ENCODE results near the gene DNAJB6. TPM values are rescaled to one million over a fixed set of nuclear protein-coding genes. Genes with fewer than 3 reads are reported as not detected.

The DNAJB6 gene
- total RNA-seq, 1 experiment from 2014 or later = 101 TPM

DNA sequence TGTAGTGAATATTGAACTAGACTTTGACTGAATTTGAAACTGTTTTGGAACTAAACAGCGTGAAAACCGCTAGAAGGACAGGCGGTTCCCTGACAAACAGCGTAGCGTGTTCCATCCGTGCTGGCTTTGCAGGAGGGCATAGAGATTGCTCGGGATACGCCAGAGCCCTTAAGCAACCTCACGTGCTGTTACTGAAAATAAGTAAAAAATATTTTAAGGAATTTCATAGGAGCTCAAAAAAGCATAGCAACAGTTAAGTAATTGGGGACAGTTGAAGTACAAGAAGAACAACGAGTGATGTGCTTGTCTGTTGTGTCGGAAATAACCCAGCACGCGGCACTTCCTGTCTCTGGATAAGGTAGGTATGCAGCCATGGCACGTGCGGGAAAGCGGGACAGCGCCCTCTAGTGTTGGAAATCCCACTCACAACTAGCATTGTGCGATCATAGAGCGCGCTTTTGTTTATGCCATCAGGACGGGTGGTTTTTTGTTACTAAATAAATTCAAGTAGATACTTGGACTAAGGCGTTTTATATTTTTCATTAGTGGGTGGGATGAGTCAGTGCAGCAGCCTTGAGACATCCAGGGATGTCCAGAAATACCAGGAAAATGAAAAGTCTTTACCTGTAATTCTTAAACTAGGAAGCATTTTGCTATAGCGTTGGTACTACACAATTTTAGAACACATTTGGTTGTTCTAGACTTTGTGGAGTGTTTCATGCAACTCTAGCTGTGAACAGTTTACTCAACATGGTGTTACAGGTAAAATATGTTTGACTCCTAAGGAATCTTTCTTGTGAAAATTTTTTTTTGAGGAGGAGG, 50.4 kb downstream of the DNAJB6 start:
- peak; percentile 60 for DNase-seq (ENCODE audit: low read depth)
- in situ Hi-C loops (cut with HindIII; ENCODE audit: low pct_unique_long_range_greater_than_20kb, low sequenced_read_pairs) = no loop called here

DNA sequence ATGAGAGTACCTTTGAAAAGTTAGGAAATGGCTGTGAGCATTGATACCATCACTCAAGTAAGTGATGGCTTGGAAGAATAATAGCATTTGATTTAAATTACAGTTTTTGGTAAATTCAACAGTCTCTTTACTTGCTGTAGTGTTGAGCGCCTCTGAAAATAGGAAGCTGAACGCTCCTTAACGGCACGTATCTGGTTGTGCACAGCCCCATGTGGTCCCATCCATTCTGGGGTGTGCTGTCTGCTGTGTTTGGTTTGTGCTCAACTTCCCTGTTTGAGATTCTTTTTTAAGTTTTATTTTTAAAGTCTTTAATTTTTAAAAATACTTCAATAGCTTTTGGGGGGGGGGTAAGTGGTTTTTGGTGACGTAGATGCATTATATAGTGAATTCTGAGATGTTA, 51.5 kb downstream of the DNAJB6 start:
- no peak for DNase-seq (ENCODE audit: low read depth)

DNA sequence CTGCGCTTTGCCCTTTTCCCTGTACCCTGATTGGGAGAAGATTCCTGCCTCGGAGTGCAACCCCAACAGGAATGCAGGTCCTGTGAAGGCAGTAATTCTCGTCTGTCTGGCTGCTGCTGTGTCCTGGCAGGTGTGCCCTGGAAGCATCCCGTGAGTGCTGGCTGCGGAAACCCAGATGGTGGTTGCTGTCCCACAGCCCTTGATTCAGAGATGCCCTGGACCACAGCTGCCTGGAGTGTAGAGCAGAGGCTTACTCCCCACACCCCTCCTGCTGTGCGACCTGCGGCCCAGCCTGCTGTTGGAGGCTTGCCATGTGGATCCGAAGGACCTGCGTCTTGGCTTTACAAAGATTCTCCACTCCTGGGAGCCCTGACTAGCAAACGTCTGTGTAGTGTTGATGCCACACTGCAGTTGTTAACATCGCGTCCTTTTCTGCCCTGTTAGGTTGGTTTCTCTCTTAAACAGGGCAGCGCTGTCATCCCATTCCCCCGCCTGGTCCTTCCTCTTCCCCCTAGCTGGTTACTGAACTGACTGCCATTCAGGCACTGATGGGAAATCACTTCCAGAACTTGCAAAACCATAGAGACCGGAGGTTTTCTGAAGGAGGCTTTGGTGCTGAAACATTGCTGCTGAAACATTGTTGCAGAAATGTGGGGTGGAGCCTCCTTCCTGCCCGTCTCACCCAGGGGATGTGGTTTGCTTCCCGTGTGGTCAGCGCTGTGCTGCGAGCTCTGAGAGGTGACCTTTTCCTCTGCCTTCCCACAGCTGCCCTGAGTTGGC, 53.3 kb downstream of the DNAJB6 start:
- in situ Hi-C loops (cut with HindIII; ENCODE audit: low pct_unique_long_range_greater_than_20kb, low sequenced_read_pairs) = no loop called here
- DNase-seq (ENCODE audit: low read depth) = no peak

More for the DNA sequence above, 51.5 kb downstream of the DNAJB6 start:
- in situ Hi-C loops (cut with HindIII; ENCODE audit: low pct_unique_long_range_greater_than_20kb, low sequenced_read_pairs) = no loop called here

DNA sequence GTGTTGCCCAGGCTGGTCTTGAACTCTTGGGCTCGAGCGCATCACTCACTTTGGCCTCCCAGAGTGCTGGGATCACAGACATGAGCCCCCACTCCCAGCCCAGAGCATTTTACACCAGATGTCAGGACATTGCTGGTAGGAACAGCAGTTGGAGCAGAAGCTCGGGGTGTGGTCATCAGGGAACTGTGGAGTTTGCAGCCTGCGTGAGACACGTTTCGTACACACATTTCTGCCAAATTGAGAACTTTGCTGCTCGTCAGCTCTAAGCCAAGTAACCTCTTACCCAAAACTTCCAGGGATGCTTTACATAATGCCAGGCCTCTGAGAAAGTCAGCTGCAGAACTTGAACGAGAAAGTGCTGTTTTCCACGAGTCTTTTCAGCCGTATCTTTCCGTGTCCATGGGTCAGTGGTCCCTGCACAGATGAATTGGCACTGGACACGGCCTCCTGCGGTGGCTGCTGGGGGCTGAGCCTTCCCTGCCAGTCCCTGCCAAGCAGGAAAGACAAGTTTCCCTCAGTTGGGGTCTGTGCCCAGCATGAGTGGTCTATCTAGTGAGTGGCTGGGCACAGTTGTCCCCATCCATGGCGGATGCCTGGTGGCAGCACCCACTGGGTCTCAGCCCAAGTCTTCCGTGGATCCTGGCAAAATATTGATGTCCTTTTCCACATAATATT, 54.4 kb downstream of the DNAJB6 start:
- in situ Hi-C loops (cut with HindIII; ENCODE audit: low pct_unique_long_range_greater_than_20kb, low sequenced_read_pairs) = no loop called here
- no peak for DNase-seq (ENCODE audit: low read depth)

DNA sequence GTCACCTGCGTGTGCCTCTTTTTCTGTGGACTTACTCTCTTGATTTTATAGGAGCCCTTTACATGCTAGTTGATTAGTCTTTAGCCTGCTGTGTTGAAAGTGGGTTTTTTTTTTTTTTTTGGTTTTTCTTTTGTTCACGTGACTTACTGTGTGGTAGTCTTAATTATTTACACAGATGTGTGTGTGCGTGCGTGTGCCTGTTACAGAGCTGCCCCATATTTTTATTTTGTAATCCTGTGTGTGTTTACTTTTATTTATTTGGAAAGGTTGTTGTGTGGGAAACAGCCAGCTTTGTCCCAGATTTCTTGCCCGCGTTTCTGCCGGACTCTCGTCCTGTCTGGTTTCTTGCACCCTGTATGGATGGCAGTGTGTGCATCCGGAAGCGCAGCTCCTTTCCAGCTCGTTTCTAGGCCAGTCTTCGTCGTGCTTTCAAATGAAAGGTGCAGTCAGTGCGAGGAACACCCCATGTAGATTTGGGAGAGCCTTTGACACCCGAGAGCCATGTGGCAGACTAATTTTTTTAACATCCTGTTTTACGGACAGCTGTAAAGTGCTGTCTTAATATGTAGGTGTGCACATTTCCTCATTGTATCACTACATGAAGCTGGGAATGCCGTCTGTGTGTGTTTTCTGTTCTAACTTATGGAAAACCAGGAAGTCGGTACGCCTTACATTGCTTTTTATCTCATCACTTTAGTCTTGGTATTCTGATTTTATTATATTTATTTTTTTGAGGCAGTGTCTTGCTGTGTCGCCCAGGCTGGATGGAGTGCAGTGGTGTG, 55.6 kb downstream of the DNAJB6 start:
- DNase-seq (ENCODE audit: low read depth) = no peak
- in situ Hi-C loops (cut with HindIII; ENCODE audit: low pct_unique_long_range_greater_than_20kb, low sequenced_read_pairs) = no loop called here

DNA sequence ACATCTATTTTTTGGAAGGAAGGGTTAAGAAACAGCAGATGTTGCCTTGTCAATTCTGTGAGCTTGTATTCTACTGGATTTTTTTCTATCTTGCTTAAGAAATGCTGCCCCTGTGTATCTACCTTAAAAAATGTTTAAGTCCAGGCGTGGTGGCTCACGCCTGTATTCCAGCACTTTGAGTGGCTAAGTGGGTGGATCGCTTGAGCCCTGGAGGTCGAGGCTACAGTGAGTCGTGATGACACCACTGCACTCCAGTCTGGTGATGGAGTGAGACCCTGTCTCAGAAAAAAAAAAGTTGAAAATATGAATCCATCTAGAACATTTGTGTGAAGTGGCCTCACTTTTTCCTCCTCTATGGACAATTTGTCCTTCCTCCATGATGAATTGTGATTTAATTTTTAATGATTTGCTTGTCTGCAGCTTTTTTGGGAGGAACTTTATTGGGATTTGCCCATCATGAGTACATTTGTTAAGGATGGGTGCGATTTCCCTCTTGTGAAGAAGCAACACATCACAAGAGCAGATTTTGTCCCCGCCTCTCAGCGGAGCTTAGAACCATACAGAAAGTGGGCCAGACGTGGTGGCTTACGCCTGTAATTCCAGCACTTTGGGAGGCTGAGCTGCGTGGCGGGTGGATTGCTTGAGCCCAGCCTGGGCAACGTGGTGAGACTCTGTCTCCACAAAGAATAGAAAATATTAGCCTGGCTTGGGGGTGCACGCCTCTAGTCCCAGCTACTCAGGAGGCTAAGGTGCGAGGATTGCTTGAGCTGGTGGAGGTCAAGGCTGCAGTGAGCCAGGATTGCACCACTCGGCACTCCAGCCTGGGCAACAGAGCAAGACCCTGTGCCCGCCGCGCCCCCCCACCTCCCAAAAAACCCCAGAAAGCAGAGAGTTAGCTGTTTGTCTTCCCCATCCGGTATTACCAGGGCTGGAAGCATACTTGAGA, 57.7 kb downstream of the DNAJB6 start:
- in situ Hi-C loops (cut with HindIII; ENCODE audit: low pct_unique_long_range_greater_than_20kb, low sequenced_read_pairs) = no loop called here
- no peak for DNase-seq (ENCODE audit: low read depth)

- DNase-seq (ENCODE audit: low read depth) = no peak
- in situ Hi-C loops (cut with HindIII; ENCODE audit: low pct_unique_long_range_greater_than_20kb, low sequenced_read_pairs) = no loop called here
Measured at GRCh38 chr7:157395206-157395605, 58.4 kb downstream of the DNAJB6 start.

GRCh38 chr7:157396316-157397035, 59.7 kb downstream of the DNAJB6 start:
- no peak for DNase-seq (ENCODE audit: low read depth)
- in situ Hi-C loops (cut with HindIII; ENCODE audit: low pct_unique_long_range_greater_than_20kb, low sequenced_read_pairs) = no loop called here

DNA sequence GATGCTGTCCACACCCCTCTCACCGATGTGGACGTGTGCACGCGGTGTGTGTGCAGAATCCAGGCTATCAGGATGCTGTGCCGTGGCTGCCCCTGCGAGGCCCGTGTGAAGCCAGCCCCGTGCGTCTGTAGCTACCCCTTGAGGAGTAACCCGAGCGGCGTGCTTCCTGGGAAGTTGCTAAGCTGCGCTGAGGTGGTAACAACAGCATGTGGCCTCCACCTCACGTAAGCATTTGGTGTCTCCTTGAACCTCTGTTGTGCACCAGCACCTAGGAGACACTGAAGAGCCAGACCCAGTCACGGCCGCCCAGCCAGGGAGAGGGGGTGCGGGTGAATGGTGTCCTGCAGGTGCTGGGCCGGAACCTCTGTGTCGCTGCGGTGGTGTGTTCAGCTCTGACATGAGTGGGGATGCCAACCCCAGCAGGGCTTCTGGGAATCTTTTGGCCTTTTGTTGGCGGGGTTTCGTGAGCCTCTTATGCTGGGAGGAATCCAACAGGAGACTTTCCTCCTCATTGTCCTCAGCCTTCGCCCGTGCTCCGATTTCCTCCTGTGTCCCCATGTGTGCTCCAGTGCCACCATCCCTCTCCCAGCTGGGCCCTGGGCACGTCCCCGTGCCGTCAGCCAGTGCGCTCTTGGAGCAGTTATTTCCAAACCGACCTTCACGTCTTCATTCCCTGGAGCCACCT, 60.4 kb downstream of the DNAJB6 start:
- in situ Hi-C loops (cut with HindIII; ENCODE audit: low pct_unique_long_range_greater_than_20kb, low sequenced_read_pairs) = no loop called here
- DNase-seq (ENCODE audit: low read depth) = no peak

DNA sequence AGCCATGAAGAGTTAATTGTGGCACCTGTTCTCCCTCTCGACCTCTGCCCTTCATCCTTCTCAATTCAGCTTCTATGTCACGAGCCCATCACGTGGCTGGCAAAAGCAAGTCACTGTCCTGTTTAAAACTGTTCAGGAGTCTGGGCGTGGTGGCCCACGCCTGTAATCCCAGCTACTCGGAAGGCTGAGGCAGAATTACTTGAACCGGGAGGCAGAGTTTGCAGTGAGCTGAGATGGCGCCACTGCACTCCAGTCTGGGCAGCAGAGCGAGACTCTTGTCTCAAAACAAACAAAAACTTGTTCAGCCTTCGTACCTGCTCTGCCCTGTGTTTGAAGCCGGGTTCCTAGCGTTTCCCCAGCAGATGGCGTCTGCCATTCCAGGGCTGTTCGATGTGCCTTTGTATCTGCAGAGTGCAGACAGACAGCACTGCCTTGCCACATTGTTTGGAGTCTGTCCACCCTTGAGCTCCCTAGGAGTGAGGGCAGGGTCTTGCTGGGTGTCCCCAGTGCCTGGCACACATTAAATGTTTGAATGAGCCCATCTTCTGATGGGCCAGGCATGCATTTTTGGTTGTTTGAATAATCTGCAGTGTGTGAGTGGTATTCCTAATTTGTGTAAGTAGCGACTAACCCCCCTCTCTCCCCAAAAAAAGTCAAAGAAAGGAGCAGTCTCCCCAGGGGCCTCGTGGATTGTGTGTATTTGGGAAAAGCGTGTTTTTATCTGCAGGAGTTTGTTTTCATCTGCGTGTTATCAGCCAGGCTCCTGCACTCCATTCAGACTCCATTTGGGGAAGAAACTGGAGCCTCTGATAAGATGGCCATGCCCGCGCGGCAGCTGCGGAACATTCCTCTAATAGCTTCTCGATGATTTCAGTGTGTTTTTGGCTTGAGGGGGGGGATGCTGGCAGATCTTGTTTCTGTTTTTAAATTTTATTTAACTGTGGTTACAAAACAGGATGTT, 61.2 kb downstream of the DNAJB6 start:
- DNase-seq (ENCODE audit: low read depth) = peak; percentile 76

DNA sequence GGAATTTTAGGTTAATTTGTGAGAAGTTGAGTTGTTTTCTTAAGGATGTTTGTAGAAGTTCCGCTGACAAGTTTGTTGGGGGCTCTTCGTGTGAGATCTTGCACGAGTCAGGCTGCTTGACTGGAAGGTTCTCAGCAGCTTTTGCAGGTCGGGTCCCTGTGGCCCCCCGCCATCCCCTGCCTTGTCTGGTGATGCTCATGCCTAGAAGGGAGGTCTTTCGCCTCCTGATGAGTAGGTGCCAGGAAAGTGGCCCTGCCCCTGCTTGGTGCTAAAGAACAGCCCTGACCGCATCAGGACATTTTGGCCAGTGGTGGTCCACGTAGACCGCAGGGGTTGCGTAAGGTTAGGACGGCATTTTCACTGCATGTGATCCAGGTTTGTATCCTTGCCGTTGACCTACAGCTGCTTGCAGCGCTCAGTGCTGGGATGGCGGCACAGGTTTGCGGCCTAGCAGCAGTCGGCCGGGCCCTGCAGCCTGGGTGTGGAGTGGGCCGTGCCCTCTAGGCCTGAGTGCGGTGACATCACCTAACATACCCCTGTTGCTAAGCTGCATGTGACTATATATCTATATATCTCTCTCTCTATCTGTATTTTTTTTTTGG, 62.4 kb downstream of the DNAJB6 start:
- no peak for DNase-seq (ENCODE audit: low read depth)
- in situ Hi-C loops (cut with HindIII; ENCODE audit: low pct_unique_long_range_greater_than_20kb, low sequenced_read_pairs) = no loop called here

More for the DNA sequence above, 61.2 kb downstream of the DNAJB6 start:
- in situ Hi-C loops (cut with HindIII; ENCODE audit: low pct_unique_long_range_greater_than_20kb, low sequenced_read_pairs) = no loop called here

DNA sequence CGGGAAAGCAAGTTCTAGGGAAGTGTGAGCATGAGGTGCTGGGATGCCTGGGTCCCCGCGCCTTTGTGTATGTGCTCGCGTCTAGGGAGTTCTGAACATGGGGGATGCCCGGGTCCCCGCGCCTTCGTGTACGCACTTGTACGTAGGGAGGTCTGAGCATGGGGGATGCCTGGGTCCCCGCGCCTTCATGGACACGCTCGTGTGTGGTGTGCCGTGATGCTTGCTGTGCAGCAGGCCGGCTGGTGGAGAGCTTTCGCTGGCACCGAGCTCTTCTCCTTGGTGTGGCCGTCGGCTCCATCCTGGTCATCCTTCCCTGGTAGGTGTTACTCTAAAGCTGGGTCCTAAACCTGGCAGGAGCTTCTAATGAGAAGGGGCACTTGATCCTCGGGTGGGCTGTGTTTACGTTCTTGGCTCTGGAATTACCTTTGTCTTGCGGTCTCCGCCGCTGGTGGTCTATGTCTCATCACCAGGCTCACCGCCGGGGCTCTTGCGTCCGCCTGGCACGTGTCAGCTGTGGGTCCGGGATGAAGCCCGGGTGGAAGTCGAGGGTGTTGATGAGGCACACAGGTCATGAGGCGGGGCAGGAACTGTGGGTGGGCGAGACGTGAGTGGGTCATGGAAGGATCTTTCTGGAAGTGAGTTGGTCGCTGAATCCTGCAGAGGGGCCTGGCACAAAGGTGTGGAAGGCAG, 63.5 kb downstream of the DNAJB6 start:
- DNase-seq (ENCODE audit: low read depth) = no peak
- in situ Hi-C loops (cut with HindIII; ENCODE audit: low pct_unique_long_range_greater_than_20kb, low sequenced_read_pairs) = no loop called here

DNA sequence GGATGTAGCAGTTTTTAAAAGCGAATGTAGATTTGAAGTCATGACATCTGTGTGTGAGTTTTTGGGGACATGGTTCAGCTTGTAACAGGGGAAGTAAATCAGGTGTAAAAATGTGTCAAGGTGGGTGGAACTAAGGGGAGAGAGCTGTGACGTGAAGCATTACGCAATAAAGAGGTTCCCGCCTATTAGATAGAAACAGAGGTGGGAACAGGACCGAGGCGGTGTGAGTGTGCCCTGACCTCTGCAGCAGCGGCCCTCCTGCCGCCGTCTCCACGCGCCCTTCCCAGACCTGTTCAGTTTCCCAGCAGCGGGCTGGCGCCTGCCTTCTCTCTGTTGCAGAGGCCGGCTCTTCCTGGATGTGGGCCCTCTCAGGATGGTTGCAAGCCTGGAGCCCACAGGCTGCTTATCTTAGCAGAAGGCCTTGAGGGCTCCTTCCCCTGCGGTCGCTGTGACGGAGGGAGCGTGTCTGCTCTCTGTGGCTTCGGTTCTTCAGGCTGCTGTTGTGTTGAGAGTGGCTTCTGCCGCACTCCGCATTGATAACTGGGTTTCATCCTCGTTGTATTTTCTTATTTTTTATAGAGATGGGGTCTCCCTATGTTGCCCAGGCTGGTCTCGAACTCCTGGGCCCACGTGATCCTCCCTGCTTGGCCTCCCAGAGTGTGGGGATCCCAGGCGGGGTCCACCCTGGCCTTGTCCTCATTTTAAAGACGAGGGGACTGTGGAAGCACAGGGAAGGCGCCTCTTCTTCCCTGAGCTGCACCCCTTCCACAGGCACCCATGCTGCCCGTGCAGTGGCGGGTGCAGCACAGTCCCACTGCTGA, 65.0 kb downstream of the DNAJB6 start:
- no peak for DNase-seq (ENCODE audit: low read depth)
- in situ Hi-C loops (cut with HindIII; ENCODE audit: low pct_unique_long_range_greater_than_20kb, low sequenced_read_pairs) = no loop called here

DNA sequence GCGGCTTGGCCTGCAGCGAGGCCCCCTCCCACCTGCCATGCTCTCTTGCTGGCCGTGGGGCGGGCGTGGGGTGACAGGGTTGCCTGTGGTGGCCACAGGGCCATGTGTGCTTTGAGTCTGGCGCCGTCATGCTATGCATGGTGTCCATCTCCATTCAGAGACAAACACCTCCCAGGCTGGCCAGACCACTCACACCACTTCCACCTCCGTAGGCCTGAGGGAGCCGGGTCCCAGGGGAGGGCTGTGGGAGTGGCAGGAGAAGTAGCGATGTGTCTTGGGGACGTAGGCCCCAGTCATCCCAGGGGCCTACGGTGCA, 65.5 kb downstream of the DNAJB6 start:
- in situ Hi-C loops (cut with HindIII; ENCODE audit: low pct_unique_long_range_greater_than_20kb, low sequenced_read_pairs) = no loop called here
- no peak for DNase-seq (ENCODE audit: low read depth)

All from Caki2 (cell line).